ENCODE data around the gene ATAD1. TPM values are rescaled to one million over a fixed set of nuclear protein-coding genes. Genes with fewer than 3 reads are reported as not detected.

Gene ATAD1
- total RNA-seq, 1 experiment from 2014 or later: 26.3 TPM

DNA sequence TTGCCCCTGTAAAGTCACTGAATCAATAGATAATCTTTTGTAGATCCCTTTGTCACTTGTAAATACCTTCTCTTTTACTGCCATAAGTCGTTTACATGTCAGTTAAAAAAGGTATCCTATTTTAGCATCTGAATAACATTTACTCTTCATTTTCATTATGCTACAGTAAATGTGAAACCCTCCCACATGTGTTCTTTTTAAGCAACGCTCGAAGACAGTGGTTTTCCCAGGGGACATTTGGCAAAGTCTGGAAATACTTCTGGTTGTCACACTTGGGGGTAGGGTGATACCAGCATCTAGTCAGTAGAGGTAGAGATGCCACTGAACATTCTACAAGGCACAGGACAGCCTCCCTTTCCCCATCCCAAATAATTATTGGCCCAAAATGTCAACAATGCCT, 23.7 kb downstream of the ATAD1 start:
- Histone ChIP-seq H4K20me1 (ENCODE audit: insufficient read depth) (no peaks in the 10 kb centered on the region; the same call in 1 of the 2 replicates), H3K4me2 (no peak overlapping the region), H3K79me2 (ENCODE audit: low read depth) (no peaks in the 10 kb centered on the region; the same call in 1 of the 2 replicates), H3K27me3 (ENCODE audit: insufficient read depth, low read depth) (no peaks in the 10 kb centered on the region), H3F3A (ENCODE audit: insufficient read depth, low read depth) (no peaks in the 10 kb centered on the region), H3K4me1 (replicated peaks; ENCODE audit: insufficient read depth) (no peaks in the 10 kb centered on the region), H3K4me3 (no peak overlapping the region), H3K27ac (no peak overlapping the region), H3K9me2 (ENCODE audit: insufficient read depth) (no peaks in the 10 kb centered on the region), H2AFZ (no peak overlapping the region), H3K36me3 (ENCODE audit: low read depth) (peaks cover 4% of the 10 kb centered on the region), H3K9me3 (ENCODE audit: insufficient read depth, low read depth) (no peaks in the 10 kb centered on the region)
- POLR2A ChIA-PET (ENCODE audit: unreplicated experiment): interaction anchor here (0.6 kb wide), 1 partner anchor 25 kb away, joined by 3 read pairs; no protein-coding TSS in a partner anchor
- TF ChIP-seq EZH2 (IDR thresholded peaks at IDR 0.05; ENCODE audit: low read depth): no peak
- TF ChIP-seq, protein P1, sequence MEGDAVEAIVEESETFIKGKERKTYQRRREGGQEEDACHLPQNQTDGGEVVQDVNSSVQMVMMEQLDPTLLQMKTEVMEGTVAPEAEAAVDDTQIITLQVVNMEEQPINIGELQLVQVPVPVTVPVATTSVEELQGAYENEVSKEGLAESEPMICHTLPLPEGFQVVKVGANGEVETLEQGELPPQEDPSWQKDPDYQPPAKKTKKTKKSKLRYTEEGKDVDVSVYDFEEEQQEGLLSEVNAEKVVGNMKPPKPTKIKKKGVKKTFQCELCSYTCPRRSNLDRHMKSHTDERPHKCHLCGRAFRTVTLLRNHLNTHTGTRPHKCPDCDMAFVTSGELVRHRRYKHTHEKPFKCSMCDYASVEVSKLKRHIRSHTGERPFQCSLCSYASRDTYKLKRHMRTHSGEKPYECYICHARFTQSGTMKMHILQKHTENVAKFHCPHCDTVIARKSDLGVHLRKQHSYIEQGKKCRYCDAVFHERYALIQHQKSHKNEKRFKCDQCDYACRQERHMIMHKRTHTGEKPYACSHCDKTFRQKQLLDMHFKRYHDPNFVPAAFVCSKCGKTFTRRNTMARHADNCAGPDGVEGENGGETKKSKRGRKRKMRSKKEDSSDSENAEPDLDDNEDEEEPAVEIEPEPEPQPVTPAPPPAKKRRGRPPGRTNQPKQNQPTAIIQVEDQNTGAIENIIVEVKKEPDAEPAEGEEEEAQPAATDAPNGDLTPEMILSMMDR (conservative IDR thresholded peaks at IDR 0.05): no peak
- BruUV-seq (replicated peaks): no TSS peak
- DNase-seq: no peak
- intact Hi-C loops (cut with micrococcal nuclease; ENCODE audit: unreplicated experiment): no loop called here
- CTCF ChIA-PET: no interaction called here

GRCh38 chr10:87790185-87790584, 27.8 kb downstream of the ATAD1 start:
- intact Hi-C loops (cut with micrococcal nuclease; ENCODE audit: unreplicated experiment): no loop called here
- Histone ChIP-seq H3F3A (ENCODE audit: insufficient read depth, low read depth) (no peaks in the 10 kb centered on the region; the same call in 1 of the 2 replicates), H3K4me1 (replicated peaks; ENCODE audit: insufficient read depth) (no peaks in the 10 kb centered on the region), H3K4me3 (no peak overlapping the region), H3K27ac (no peak overlapping the region), H3K9me2 (ENCODE audit: insufficient read depth) (no peaks in the 10 kb centered on the region), H3K27me3 (ENCODE audit: insufficient read depth, low read depth) (no peaks in the 10 kb centered on the region), H3K9me3 (ENCODE audit: insufficient read depth, low read depth) (no peaks in the 10 kb centered on the region), H4K20me1 (ENCODE audit: insufficient read depth) (no peaks in the 10 kb centered on the region; the same call in 1 of the 2 replicates), H3K79me2 (ENCODE audit: low read depth) (no peaks in the 10 kb centered on the region; the same call in 1 of the 2 replicates), H2AFZ (no peak overlapping the region), H3K4me2 (no peak overlapping the region), H3K36me3 (ENCODE audit: low read depth) (peaks cover 4% of the 10 kb centered on the region)
- TF ChIP-seq, protein P1 (conservative IDR thresholded peaks at IDR 0.05): no peak
- no peak for TF ChIP-seq EZH2 (IDR thresholded peaks at IDR 0.05; ENCODE audit: low read depth)
- ChIA-PET CTCF (interaction anchor here (0.6 kb wide), 1 partner anchor 109 kb away, joined by 3 read pairs; no protein-coding TSS in a partner anchor), POLR2A (ENCODE audit: unreplicated experiment) (no interaction called here)
- BruUV-seq (replicated peaks): no TSS peak
- no peak for DNase-seq

DNA sequence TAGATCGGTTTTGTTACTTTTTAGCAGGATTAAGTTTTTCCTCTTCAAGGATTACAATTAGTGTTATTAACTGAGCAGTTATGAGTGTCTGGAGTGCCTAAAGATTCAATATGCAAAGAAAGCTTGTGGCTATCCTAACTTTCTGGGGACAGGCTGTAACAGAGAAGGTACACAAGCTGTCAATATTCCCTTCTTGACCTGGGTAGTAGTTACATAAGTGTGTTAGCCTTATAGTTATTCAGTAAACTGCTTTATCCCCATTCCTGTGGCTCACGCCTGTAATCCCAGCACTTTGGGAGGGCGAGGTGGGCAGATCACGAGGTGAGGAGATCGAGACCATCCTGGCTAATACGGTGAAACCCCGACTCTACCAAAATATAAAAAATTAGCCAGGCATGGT, 31.6 kb downstream of the ATAD1 start:
- Histone ChIP-seq H3K4me3 (no peak overlapping the region), H3K4me1 (replicated peaks; ENCODE audit: insufficient read depth) (no peaks in the 10 kb centered on the region), H3F3A (ENCODE audit: insufficient read depth, low read depth) (peaks cover 3% of the 10 kb centered on the region; the same call in 1 of the 2 replicates), H3K27me3 (ENCODE audit: insufficient read depth, low read depth) (no peaks in the 10 kb centered on the region), H3K9me2 (ENCODE audit: insufficient read depth) (no peaks in the 10 kb centered on the region), H3K36me3 (ENCODE audit: low read depth) (peaks cover 4% of the 10 kb centered on the region; the same call in 1 of the 2 replicates), H3K4me2 (no peak overlapping the region), H4K20me1 (ENCODE audit: insufficient read depth) (no peaks in the 10 kb centered on the region; the same call in 1 of the 2 replicates), H3K27ac (no peak overlapping the region), H3K79me2 (ENCODE audit: low read depth) (0 out of 2 replicates have a peak, but pooled peaks cover 3% of the 10 kb centered on the region), H2AFZ (no peak overlapping the region), H3K9me3 (ENCODE audit: insufficient read depth, low read depth) (no peaks in the 10 kb centered on the region)
- TF ChIP-seq, protein P1 (conservative IDR thresholded peaks at IDR 0.05): no peak
- TF ChIP-seq EZH2 (IDR thresholded peaks at IDR 0.05; ENCODE audit: low read depth): no peak
- BruUV-seq (replicated peaks): no TSS peak
- no peak for DNase-seq
- intact Hi-C loops (cut with micrococcal nuclease; ENCODE audit: unreplicated experiment): no loop called here
- ChIA-PET CTCF (no interaction called here), POLR2A (ENCODE audit: unreplicated experiment) (no interaction called here)
